ENCODE measurements around the gene PLK1.

DNA sequence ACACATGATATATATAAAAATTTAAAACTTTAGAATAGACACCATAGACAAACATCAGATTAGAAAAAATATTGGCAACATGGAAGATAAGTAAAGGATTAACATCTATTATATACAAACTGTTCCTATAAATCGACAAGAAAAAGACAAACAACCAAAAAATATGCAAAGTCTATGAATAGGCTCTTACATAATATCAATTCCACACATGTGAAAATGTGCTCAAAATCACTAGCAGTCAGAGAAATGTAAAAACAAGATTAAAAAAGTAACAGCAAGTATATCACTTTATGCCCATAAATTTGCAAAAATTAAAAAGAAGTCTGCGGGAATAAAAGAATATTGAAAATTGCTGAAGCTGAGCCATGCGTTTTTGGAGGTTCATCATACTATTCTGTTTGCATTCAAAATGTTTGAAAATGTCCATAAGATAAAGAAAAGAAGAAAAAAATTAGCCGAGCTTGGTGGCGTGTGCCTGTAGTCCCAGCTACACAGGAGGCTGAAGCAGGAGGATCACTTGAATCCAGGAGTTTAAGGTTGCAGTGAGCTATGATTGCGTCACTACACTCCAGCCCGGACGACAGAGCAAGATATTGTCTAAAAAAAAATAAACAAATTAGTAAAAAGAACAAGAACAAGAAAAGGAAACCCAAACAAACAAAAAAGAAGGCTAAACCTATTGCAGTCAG, 45.6 kb downstream of the PLK1 start:
- TF ChIP-seq CTCF (IDR thresholded peaks at IDR 0.05; ENCODE audit: low read length) = no peak
- no peak for TF ChIP-seq EZH2phosphoT487 (IDR thresholded peaks at IDR 0.05; ENCODE audit: low read length)
